ENCODE results near the gene RET. TPM values are rescaled to one million over a fixed set of nuclear protein-coding genes. Genes with fewer than 3 reads are reported as not detected.
A peak's percentile ranks its signal among the peaks of the same experiment; 100 is the strongest.

Gene RET
- total and polyA plus RNA-seq, 7 donors: 1.8 to 6.5 (median 3.9) TPM; not detected in 2

DNA sequence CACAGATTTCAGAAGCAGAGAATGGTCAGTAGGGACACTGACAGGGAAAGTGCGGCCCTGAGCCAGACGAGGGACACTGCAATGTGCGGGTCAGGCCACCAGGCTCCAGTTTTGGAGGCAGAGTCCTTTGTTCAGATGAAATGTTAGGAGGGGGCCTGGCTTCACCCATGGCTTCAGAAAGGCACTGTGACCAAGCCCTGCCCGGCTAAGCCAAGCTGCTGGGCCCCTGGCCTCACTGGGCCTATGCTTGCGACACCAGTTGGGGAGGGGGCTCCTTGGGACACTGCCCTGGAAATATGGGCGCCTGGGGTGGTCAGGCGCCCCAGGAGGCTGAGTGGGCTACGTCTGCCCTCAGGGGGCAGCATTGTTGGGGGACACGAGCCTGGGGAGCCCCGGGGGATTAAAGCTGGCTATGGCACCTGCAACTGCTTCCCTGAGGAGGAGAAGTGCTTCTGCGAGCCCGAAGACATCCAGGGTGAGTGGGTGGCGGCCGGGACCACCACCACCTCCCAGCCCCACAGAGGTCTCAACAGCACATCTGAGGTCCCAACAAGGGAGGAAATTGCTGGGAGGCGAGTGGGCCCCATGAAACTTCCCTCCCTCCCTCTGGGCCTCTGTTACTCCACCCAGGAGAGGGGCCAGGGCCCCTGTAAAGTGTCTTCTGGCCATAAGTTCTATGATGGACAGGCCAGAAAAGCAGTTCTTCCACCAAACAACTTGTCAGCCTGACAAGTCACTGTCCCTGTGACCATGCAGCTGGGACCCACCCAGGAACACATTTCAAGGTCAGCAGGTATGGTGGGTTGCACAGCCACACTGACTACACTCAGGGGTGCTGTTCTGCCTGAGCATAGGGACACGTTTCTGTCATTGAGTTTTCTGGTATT, 36.6 kb downstream of the RET start:
- intact Hi-C loops (cut with DNase I): no loop called here
- Histone ChIP-seq H3K4me3 (no peak overlapping the region), H3K27ac (no peak overlapping the region), H3K27me3 (no peaks in the 10 kb centered on the region), H3K9me3 (no peaks in the 10 kb centered on the region), H3K4me1 (no peaks in the 10 kb centered on the region), H3K36me3 (no peaks in the 10 kb centered on the region)
- TF ChIP-seq, protein P1, sequence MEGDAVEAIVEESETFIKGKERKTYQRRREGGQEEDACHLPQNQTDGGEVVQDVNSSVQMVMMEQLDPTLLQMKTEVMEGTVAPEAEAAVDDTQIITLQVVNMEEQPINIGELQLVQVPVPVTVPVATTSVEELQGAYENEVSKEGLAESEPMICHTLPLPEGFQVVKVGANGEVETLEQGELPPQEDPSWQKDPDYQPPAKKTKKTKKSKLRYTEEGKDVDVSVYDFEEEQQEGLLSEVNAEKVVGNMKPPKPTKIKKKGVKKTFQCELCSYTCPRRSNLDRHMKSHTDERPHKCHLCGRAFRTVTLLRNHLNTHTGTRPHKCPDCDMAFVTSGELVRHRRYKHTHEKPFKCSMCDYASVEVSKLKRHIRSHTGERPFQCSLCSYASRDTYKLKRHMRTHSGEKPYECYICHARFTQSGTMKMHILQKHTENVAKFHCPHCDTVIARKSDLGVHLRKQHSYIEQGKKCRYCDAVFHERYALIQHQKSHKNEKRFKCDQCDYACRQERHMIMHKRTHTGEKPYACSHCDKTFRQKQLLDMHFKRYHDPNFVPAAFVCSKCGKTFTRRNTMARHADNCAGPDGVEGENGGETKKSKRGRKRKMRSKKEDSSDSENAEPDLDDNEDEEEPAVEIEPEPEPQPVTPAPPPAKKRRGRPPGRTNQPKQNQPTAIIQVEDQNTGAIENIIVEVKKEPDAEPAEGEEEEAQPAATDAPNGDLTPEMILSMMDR (IDR thresholded peaks at IDR 0.05): no peak
- TF ChIP-seq EP300 (IDR thresholded peaks at IDR 0.05) (no peak), POLR2A (IDR thresholded peaks at IDR 0.05) (no peak), POLR2AphosphoS5 (IDR thresholded peaks at IDR 0.05) (no peak)
- DNase-seq: no peak
- 84% methylated on average over 16 of the region's 16 CpGs for WGBS, 2 donors

DNA sequence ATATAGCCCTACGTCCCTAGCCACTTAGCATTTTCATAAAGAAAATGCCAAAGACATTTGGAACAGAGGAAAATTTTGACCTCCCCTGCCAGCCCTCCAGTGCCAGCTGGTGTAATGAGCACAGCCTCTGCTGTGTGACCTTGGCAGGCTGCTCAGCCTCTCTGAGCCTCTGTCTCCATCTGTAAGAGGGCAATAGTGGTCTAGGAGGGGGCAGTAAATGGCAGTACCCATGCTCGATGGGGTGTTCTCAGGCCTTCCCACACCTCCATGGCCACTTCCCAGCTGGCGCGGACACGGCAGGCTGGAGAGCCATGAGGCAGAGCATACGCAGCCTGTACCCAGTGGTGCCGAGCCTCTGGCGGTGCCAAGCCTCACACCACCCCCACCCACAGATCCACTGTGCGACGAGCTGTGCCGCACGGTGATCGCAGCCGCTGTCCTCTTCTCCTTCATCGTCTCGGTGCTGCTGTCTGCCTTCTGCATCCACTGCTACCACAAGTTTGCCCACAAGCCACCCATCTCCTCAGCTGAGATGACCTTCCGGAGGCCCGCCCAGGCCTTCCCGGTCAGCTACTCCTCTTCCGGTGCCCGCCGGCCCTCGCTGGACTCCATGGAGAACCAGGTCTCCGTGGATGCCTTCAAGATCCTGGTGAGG, 37.3 kb downstream of the RET start:
- H3K36me3 ChIP-seq: no peaks in the 10 kb centered on the region
- TF ChIP-seq POLR2AphosphoS5 (IDR thresholded peaks at IDR 0.05) (no peak), POLR2A (IDR thresholded peaks at IDR 0.05) (no peak), EP300 (IDR thresholded peaks at IDR 0.05) (no peak)
- TF ChIP-seq, protein P1 (IDR thresholded peaks at IDR 0.05): no peak
- intact Hi-C loops (cut with DNase I): no loop called here
- H3K27ac ChIP-seq: no peak overlapping the region
- 90 to 92% methylated on average over 24 of the region's 24 CpGs for WGBS, 2 donors
- no peaks in the 10 kb centered on the region for H3K4me1 ChIP-seq
- DNase-seq: no peak
- no peak overlapping the region for H3K4me3 ChIP-seq
- H3K9me3 ChIP-seq: no peaks in the 10 kb centered on the region
- H3K27me3 ChIP-seq: no peaks in the 10 kb centered on the region

GRCh38 chr10:43114743-43115611, 38.1 kb downstream of the RET start:
- DNase-seq: no peak
- Histone ChIP-seq H3K27me3 (no peaks in the 10 kb centered on the region), H3K36me3 (no peaks in the 10 kb centered on the region), H3K9me3 (no peaks in the 10 kb centered on the region), H3K27ac (no peak overlapping the region), H3K4me3 (no peak overlapping the region), H3K4me1 (no peaks in the 10 kb centered on the region)
- 78 to 82% methylated on average over 17 of the region's 17 CpGs for WGBS, 2 donors
- TF ChIP-seq POLR2AphosphoS5 (IDR thresholded peaks at IDR 0.05): no peak
- TF ChIP-seq EP300 (IDR thresholded peaks at IDR 0.05): no peak
- TF ChIP-seq, protein P1 (IDR thresholded peaks at IDR 0.05): no peak
- TF ChIP-seq POLR2A (IDR thresholded peaks at IDR 0.05): no peak
- intact Hi-C loops (cut with DNase I): no loop called here

GRCh38 chr10:43115881-43116595, 39.2 kb downstream of the RET start:
- peak; percentile 55 for DNase-seq
- Histone ChIP-seq H3K27ac (no peak overlapping the region), H3K4me1 (no peaks in the 10 kb centered on the region), H3K4me3 (no peak overlapping the region), H3K36me3 (no peaks in the 10 kb centered on the region), H3K9me3 (no peaks in the 10 kb centered on the region), H3K27me3 (no peaks in the 10 kb centered on the region)
- 88 to 92% methylated on average over 10 of the region's 10 CpGs for WGBS, 2 donors
- intact Hi-C loops (cut with DNase I): no loop called here
- TF ChIP-seq, protein P1 (IDR thresholded peaks at IDR 0.05): no peak
- TF ChIP-seq POLR2A (IDR thresholded peaks at IDR 0.05) (no peak), POLR2AphosphoS5 (IDR thresholded peaks at IDR 0.05) (no peak), EP300 (IDR thresholded peaks at IDR 0.05) (no peak)

Measured in sigmoid colon (tissue), 7 donors.